Measurements from ENCODE around the gene MTR.

- TF ChIP-seq CTCF (conservative IDR thresholded peaks at IDR 0.05 in 1 of 2, IDR thresholded peaks at IDR 0.05 in 1 of 2; ENCODE audit: extremely low read depth in 1 of 2, insufficient read depth in 1 of 2, low read depth in 1 of 2, low read length in 2 of 2) (no peak), EZH2 (IDR thresholded peaks at IDR 0.05; ENCODE audit: borderline replicate concordance, low read length) (no peak)
Observed at GRCh38 chr1:236860101-236860500, 65.0 kb downstream of the MTR start.

Measured in mammary epithelial cell (primary cell).